Rectal smooth muscle tissue (tissue), 1 donor: ENCODE results near the gene FAM110A.
"Not testable (repeated sequence)": the region's sequence is repeated elsewhere in the genome, so short reads cannot be mapped to it uniquely, and the experiment has no call there.

Source experiments
- H3K27ac ChIP-seq: one replicate; pipeline ENCODE4 v1.7.0; 2013; ENCODE audit warnings: low read depth, low read length, inconsistent platforms
- H3K27me3 ChIP-seq: one replicate; pipeline ENCODE4 v1.7.0; 2013; ENCODE audit warnings: low read length; ENCODE audit not compliant: control insufficient read depth, insufficient read depth
- H3K36me3 ChIP-seq: one replicate; pipeline ENCODE4 v1.7.0; 2013; ENCODE audit warnings: low read length; ENCODE audit not compliant: control insufficient read depth, insufficient read depth
- H3K4me1 ChIP-seq: one replicate; pipeline ENCODE4 v1.7.0; 2013; ENCODE audit warnings: low read length; ENCODE audit not compliant: control insufficient read depth, insufficient read depth
- H3K4me3 ChIP-seq: one replicate; pipeline ENCODE4 v1.7.0; 2013; ENCODE audit warnings: low read length
- H3K9ac ChIP-seq: one replicate; pipeline ENCODE4 v1.7.0; 2013; ENCODE audit warnings: low read length

The FAM110A gene

GRCh38 chr20:840503-840857 is 7.0 kb downstream of the FAM110A start:
- Histone ChIP-seq H3K4me3 (no peak overlapping the region), H3K36me3 (no peaks in the 10 kb centered on the region), H3K9ac (no peak overlapping the region), H3K27ac (no peak overlapping the region), H3K27me3 (no peaks in the 10 kb centered on the region), H3K4me1 (peaks cover 2% of the 10 kb centered on the region)

- peaks cover 2% of the 10 kb centered on the region for H3K4me1 ChIP-seq
- no peaks in the 10 kb centered on the region for H3K36me3 ChIP-seq
- H3K9ac ChIP-seq = no peak overlapping the region
- peak overlapping the region; percentile 58 for H3K4me3 ChIP-seq
- H3K27ac ChIP-seq = no peak overlapping the region
- no peaks in the 10 kb centered on the region for H3K27me3 ChIP-seq
These were observed 7.5 kb downstream of the FAM110A start for GRCh38 chr20:840858-841567.

GRCh38 chr20:841568-842546 is 8.3 kb downstream of the FAM110A start:
- Histone ChIP-seq H3K4me1 (peaks cover 2% of the 10 kb centered on the region), H3K36me3 (no peaks in the 10 kb centered on the region), H3K27ac (no peak overlapping the region), H3K4me3 (peak overlapping the region; percentile 58), H3K9ac (no peak overlapping the region), H3K27me3 (no peaks in the 10 kb centered on the region)

GRCh38 chr20:842547-842940 is 9.0 kb downstream of the FAM110A start:
- Histone ChIP-seq H3K27ac (no peak overlapping the region), H3K9ac (no peak overlapping the region), H3K36me3 (no peaks in the 10 kb centered on the region), H3K27me3 (no peaks in the 10 kb centered on the region), H3K4me3 (no peak overlapping the region), H3K4me1 (peaks cover 2% of the 10 kb centered on the region)

- H3K27ac ChIP-seq = no peak overlapping the region
- H3K36me3 ChIP-seq = no peaks in the 10 kb centered on the region
- no peak overlapping the region for H3K9ac ChIP-seq
- H3K27me3 ChIP-seq = no peaks in the 10 kb centered on the region
- no peak overlapping the region for H3K4me3 ChIP-seq
- H3K4me1 ChIP-seq = peaks cover 2% of the 10 kb centered on the region
These were observed 10.4 kb downstream of the FAM110A start for GRCh38 chr20:843912-844311.

GRCh38 chr20:844473-845225 is 11.1 kb downstream of the FAM110A start:
- Histone ChIP-seq H3K27ac (no peak overlapping the region), H3K4me1 (peaks cover 2% of the 10 kb centered on the region), H3K27me3 (no peaks in the 10 kb centered on the region), H3K9ac (no peak overlapping the region), H3K36me3 (no peaks in the 10 kb centered on the region), H3K4me3 (peak overlapping the region; percentile 47)

- Histone ChIP-seq H3K4me3 (peak overlapping the region; percentile 36), H3K9ac (no peak overlapping the region), H3K36me3 (no peaks in the 10 kb centered on the region), H3K27ac (no peak overlapping the region), H3K4me1 (peaks cover 2% of the 10 kb centered on the region), H3K27me3 (no peaks in the 10 kb centered on the region)
These were observed 11.8 kb downstream of the FAM110A start for GRCh38 chr20:845226-845868.

GRCh38 chr20:845941-846893 is 12.7 kb downstream of the FAM110A start:
- H3K27me3 ChIP-seq = no peaks in the 10 kb centered on the region
- peak overlapping the region; percentile 27 for H3K4me3 ChIP-seq
- H3K36me3 ChIP-seq = no peaks in the 10 kb centered on the region
- peaks cover 2% of the 10 kb centered on the region for H3K4me1 ChIP-seq
- H3K9ac ChIP-seq = no peak overlapping the region
- H3K27ac ChIP-seq = no peak overlapping the region

- Histone ChIP-seq H3K36me3 (no peaks in the 10 kb centered on the region), H3K27me3 (no peaks in the 10 kb centered on the region), H3K27ac (no peak overlapping the region), H3K4me3 (no peak overlapping the region), H3K9ac (no peak overlapping the region), H3K4me1 (peaks cover 2% of the 10 kb centered on the region)
These were observed 13.4 kb downstream of the FAM110A start for GRCh38 chr20:846894-847278.

- no peak overlapping the region for H3K27ac ChIP-seq
- no peak overlapping the region for H3K4me3 ChIP-seq
- H3K4me1 ChIP-seq = peaks cover 2% of the 10 kb centered on the region
- no peaks in the 10 kb centered on the region for H3K27me3 ChIP-seq
- no peaks in the 10 kb centered on the region for H3K36me3 ChIP-seq
- H3K9ac ChIP-seq = no peak overlapping the region
These were observed 14.7 kb downstream of the FAM110A start for GRCh38 chr20:848193-848592.

GRCh38 chr20:848731-849130 is 15.2 kb downstream of the FAM110A start:
- H3K36me3 ChIP-seq, H3K27ac ChIP-seq, H3K4me1 ChIP-seq, H3K27me3 ChIP-seq, H3K4me3 ChIP-seq, H3K9ac ChIP-seq: not testable (repeated sequence)
